CD4-positive, alpha-beta T cell treated with Interleukin-15 for 1 hour (primary cell): ENCODE results near the gene ACSF3.

Experiments
- DNase-seq: peaks from one replicate; pipeline ENCODE4 v3.0.0-alpha.2; 2020

Gene ACSF3

DNA sequence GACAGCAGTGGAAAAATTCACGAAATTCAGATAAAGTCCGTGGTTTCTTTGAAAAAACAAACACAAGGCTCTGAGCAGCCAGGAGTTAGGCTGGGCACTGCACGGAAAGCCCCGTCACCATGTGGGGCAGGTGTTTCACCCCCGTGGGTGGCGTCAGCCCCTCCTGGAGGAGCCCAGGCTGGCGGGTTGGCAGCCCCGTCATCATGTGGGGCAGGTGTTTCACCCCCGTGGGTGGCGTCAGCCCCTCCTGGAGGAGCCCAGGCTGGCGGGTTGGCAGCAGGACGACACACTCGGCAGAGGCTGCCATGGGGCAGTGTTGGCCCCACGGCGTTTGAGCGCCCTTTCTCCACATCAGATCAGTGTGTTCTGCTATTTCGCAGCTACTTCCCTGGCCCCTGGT is 38.1 kb downstream of the ACSF3 start:
- no peak for DNase-seq

DNA sequence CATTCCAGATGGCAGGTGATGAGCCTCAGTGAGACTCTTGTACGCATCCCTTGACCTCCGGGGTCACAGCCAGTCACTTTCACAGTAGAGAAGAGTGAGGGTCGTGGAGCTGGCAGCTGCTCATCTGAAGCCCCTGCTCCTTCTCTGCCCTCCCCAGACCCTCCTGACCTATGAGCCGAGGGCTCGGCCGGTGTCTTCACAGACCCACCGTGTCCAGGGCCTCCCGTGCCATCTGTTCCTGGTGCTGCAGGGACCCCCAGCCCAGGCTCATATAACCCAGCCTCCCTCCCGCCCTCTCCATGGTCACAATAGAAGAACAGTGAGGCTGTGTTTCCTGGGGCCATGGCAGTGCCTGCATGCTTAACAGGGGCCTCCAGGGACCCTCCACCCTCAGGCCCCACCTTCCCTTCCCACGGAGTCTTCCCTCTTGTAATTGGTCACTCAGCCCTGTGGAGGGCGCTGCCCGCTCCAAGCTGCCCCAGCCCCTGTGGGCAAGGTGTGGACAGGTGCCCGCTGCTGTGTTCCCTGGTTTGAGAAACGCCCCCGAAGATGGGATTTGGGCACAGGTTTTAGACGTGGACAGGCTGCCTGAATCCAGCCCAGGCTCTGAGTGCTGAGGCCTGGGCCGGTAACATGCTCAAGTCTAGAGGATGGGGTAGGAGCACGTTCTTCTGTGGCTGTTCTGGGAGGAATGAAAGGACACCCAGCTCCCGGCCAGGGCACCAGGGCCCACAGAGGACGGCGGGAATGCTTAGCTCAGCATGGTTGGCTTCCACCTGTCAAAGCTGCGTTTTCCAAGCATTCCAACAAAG is 38.7 kb downstream of the ACSF3 start:
- no peak for DNase-seq

DNA sequence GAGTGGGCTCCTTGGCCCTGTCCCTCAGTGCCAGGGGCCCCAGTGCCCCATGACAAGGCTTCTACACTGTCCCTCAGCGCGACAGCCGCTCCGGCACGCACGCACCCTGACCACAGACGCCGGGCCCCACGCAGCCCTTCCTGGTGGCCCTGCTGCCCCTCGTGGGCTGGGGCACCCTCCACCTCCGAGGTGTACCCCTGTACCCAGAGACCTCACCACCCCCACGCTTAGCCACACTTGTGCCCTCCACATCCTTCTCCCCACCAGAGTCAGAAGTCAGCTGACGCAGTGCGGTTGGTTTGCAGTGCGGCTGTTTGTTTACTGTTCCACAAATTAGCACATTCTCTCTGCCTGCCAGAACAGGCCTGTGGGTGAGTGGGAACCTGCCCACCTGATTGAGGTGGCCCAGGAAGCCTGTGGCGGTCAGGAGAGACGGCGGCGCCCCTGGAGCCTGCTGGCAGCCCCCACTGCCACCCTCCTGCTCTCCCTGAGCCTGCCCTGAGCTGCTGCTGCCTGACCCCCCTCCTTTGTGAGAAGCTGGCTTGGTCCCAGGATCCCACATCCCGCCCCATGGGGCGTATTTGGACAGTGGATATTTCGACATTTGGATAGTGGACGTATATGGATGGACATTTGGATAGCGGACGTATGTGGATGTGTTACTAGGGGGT is 39.9 kb downstream of the ACSF3 start:
- DNase-seq: no peak

DNA sequence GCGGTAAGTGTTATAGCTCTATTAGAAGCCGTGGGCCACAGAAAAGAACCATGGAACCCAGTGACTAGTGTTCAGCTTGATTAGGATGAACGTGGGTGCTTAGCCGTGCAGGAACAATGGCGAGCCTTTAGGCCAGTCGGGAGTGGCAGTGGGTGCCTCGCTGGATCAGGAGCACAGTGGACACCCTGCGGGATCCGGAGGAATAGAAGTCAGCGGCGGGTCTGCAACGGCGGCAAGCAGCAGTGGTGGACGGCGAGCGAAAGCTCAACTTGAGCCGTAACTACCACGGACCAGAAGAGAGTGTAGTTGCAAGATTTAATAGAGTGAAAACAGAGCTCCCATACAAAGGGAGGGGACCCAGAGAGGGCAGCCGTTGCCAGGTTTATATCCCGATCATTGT is 40.6 kb downstream of the ACSF3 start:
- DNase-seq: no peak

DNA sequence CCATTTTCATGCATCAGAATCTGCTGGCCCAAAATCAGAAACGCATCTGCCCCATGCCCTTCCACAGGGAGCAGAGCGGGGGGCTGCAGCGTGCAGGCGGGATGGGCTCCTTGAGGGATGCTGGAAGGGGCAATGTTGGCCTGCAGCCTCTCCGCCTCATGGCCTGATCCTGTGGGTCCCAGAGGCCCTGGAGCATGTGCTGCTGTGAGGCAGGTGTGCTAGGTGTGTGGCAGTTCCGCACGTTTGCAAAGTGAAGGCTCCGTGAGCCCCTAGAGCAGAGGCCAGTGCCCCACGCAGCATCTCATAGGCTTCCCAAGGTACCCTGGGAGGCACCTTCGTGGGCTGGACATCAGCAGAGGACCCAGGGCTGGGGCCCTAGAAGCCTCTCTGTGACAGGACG is 41.5 kb downstream of the ACSF3 start:
- no peak for DNase-seq

DNA sequence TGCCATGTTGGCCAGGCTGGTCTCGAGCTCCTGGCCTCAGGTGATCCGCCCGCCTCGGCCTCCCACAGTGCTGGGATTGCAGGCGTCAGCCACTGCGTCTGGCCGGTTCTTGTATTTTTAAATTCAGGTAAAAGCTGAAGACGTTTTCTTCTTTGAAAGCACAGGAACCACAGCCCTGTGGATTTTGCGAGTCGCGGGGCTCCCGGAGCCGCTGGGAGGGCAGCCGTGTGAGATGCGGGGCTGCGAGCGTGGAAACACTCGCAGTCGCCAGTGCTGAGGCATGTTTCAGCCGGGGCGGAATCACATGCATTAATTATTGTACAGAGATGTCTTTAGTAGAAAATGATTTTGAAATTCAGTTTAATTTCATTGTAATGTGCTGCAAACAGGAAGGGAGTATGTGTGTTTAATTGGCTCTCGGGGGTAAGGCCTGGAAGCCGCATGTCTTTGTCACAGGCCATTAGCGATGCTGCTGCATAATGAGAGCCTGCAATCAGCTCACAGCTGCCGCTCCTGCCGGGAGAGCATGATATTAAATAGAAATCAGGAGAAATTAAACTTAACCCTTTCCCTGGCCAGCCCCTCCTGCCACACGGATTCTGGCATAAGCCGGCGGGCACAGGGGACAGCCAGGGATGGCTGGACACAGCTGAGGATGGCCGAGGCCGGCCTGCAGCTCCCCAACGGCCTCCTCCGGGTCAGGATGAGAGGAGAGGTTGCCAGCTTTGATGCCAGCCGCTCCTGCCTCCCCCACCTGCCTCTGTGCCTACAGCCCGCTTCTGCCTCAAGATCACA is 42.5 kb downstream of the ACSF3 start:
- no peak for DNase-seq

DNA sequence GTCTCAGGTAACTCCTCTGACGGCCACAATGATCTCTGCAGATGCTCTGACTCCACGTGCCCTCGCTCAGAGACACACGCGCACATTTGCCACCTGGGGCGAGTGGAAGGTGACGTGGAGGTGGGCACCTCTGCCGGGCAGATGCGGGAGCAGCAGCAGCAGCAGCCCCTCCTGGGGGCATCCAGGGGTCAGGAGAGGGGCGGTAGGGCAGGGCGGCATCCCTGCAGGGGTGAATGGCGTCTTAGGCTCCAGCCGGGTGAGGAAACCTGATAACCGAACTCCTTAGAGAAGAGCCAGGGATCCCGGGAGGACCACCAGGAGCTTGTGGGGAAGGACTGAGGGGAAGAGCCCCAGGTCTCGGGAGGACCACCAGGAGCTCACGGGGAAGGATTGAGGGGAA is 43.3 kb downstream of the ACSF3 start:
- DNase-seq: no peak

DNA sequence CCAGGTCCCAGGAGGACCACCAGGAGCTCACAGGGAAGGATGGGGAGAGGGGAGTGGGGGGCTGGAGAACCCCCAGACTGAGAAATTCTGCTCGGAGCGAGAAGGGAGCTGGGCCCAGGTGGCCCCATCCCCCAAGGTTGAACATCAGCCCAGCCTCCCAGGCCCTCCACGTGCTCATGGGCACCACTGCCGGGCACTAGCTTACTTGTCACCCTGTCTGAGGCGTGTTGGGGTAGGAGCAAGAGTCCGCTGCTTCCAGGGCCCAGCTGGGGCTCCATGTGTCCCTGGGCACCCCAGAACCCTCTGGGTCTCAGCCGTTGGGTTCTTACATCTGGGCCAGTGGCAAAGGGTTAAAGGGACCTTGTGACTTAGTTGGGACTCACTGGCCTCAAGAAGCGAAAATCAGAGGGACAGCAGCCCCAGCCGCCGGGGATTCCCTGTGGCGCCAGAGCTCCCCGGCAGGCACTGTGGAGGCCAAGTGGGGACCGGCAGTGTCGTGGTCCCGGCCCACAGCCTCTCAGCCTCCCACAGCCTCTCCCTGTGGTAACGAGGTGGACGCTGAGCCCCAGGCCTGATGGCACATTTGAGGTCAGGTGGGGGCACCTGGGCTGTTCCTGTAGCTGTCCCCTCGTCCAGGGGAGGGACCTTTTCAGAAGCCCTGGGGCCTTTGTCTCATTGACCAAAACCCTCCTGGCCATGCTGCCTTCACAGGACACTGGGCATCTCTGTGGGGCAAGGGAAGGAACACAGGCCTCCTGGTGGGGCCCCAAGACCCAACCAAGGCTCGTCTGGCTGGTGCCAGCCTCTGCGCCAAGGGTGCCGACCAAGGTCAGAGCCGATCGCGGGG is 44.2 kb downstream of the ACSF3 start:
- no peak for DNase-seq

DNA sequence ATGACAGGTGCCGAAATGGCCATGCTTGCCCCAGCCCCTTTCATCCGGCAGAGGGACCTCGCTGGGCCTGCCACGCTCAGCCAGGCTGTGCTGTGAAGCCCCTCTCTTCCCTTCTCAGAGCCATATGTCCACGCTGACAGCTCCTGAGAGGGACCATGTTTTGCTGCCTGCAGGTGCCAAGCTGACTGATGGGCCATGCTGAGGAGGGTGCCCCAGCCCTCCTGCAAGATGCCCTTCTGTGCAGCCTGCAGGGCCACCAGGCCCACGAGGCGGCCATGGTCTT is 44.8 kb downstream of the ACSF3 start:
- DNase-seq: no peak

DNA sequence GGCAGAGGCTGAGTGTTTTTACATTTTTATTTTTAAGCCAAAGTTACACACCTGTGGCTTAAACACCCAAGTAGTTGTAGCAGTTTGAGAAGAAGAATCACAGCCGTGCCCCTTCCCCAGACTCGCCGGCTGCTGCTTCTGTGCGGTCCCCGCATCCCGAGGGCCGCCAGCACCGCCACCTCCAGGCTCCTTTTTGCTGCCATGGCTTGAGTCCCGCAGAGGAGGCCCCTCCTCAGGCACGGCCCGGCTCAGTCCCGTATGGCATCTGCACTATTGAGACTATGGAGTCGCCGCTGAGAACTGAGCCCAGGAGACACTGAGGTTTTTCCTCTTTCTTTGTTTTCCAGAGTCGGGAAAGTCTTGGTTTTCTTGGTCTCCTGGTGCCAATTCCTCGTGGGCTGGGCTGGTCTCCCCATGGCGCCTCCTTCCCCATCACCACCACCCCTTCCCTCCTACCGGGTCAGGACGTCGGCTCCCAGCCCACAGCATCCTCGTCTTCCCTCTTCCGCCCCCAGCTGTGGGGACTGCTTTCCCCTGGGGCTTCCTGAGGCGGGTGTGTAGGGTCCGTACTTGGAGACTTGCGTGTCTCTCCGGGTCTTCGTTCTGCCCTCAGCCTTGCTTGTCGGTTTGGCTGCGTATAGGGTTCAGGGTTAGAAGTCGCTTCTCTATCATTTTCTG is 45.3 kb downstream of the ACSF3 start:
- DNase-seq: no peak

DNA sequence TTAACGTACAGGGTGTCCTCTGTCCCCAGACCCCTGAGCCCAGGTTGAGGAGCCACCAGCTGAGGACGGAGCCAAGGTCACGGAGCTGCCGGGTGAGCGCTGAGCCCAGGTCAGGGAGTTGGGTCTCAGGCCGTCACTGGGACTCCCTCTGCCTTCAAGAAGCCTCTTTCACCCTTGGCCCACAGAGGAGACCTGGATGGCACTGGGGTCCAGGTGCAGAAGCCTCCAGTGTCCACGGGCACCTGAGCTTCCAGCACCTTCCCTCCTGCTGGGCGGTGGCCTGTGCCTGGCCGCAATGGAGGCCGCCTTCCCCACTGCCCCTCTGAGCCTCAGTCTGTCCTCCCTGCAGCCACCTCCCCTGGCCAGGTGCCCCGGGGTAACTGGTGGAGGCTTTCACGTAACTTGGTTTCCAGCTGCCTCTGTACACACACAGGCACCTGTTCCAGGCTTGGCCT is 46.3 kb downstream of the ACSF3 start:
- DNase-seq: no peak

DNA sequence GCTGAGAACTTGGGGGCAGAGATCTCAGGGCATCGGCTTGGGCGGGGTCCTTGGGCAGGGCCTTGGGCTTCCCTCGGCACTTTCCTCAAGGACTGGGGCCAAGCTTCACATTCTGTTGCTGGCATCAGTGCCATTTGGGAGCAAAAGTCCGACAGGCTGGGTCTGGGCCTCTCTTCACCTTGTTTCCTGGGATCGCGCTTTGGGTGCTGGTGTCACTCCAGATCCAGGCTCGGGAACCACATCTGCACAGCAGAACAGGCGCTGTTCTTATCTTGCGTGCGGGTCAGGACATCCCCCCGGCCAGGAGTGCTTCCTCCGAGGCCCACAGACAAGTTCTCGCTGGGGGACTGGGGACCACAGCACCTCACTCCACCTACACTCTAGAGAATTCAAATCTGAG is 46.7 kb downstream of the ACSF3 start:
- DNase-seq: no peak

DNA sequence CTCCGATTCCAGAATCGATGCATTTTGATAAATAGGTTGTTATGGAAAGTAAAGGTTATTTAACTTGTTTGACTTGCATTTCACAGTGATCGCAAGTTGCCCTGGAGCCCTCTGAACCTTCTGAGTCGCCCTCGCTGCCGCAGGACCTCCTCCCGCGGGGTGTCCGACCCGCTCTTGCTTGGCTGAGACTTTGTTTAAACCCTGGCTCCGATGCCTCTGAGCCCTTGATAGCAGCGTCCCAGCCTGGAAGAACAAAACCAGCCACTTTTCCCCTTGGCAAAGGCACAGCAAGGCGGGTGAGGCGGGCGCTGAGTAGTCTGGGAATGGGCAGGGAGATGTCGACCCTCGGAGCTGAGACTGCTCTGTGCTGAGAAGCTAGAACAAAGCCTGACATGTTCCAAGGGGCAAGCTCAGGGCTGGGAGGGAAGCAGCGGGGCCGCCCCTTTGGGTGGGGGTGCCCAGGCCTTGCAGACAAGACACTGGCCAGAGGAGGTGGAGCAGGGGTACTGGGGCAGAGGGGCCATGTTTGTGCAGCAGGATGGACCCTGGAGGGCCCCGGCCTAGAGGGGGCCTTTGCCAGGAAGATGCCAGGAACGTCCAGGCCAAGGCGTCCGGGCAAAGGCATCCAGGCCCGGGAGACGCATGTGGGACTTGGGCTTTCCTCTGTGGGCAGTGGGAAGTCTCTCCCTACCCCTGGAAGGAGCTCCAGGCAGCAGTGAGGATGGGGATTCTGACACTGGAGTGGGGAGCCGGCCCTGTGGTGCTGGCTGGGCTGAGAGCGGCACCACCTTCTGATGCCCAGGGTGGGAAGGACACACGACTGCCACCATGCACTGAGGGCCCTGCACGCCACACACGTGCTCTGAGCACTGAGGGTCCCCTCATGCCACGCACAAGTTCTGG is 47.6 kb downstream of the ACSF3 start:
- no peak for DNase-seq

DNA sequence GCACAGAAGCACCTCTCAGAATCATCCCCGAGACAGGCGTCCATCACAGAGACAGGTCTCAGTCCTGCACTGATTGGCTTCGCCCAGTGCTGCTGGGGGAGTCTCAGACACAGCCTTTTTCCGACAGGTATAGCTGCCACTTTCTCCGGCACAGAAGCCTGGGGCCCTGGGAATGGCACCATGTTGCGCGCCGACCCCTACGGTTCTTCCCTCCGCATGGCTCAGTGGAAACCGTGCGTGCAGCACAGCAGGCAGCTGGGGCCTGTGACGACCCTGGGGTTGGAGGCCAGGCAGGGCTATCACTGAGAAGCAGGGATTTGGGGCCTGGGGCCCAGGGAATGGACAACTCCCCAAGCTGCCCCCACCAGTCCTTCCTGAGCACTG is 48.2 kb downstream of the ACSF3 start:
- DNase-seq: no peak

DNA sequence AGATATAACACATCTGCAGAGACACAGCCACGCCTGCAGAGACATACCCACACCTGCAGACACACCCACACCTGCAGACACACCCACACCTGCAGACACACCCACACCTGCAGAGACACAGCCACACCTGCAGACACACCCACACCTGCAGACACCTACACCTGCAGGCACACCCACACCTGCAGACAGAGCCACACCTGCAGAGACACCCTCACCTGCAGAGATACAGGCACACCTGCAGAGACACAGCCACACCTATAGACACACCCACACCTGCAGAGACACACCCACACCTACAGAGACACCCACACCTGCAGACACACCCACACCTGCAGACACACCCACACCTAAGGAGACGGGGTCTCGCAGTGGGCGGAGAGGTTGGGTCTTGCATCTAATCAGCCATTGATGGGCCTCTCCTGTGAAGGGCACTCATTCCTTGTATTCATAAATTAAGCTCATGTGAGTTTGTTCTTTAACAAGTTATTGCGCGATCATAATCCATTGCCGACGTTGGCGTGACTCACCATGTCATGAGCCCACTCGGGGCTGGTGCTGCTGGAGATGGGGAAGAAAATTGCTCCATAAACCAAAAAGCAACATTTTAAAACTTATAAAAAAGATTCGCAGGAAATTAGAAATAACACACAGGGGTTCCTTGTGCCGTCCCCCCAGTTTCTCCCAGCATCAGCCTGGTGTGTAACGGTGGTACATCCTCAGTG is 49.0 kb downstream of the ACSF3 start:
- DNase-seq: no peak

DNA sequence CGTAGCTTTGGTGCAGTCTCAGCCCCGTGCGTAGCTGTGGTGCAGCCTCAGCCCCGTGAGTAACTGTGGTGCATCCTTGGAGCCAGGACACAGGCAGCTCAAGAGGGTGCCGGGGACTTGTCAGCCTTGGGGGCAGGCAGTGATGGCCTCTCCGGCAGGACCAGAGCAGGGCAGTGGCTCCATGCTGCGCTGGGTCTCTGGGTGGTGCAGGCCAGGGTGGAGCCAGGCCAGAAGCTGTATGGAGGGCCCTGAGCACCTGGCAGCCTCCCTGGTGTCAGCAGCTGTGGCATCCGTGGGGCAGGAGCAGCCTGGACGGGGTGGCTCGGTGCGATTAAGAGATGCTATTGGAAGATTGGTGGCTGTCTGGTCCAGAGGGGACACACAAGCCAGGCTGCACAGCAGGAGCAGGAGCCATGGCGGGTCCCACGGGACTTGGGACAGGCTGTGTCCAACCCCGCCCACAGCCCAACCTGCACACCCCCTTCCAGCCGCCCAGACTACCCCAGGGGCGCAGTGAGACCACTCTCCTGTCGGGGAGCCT is 49.6 kb downstream of the ACSF3 start:
- DNase-seq: no peak

DNA sequence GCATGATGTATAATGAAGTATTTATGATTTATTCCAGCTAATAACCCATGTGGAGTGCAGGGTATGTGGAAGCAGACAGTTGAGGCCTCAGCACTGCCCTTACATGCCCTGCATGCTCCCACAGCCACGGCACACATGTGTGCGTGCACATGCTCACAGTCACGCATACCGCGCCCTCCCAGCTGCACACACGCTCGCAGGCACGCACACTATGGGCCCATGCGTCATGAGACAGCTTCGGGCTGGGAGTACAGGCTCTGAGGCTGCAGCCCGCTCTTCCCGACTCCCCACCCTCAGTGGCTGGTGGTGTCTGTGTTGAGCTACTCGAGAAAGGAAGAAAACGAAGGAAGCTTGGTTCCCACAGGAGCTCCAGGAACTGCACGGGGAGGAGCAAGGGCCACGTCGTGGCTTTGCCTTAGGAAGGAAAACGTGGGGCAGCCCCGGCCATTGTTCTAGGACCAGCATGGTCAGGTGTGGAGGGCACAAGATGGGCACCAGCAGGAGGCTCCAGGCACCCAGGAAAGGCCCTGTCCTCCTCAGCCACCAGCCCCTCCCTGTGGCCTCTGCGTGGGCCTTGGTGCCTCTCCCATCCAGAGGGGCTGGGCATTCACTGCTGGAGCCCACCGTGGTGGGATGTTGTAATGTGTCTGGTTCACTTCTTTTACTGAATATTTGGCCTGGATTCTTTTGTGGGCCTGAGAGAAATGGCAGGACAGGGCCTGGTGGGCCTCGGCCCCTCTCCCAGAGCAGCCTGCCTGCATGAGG is 50.4 kb downstream of the ACSF3 start:
- no peak for DNase-seq

DNA sequence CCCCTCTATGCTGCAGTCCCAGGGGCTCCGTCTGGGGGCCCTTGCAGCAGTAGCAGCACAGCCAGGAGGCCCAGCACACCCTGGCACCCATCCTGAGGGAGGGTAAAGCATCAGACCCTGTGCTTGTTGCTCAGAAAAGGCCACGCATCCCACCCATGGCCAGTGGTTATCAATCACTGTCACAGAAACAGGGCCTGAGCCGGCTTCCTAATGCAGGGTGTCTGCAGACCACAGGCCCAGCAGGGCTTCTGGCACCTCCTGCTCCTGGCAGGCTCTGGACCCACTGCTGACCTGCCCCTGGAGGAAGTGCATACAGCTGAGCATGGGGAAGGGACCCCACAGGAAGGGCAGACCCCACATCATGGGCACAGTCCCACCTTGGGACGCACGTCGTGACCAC is 51.0 kb downstream of the ACSF3 start:
- DNase-seq: no peak

DNA sequence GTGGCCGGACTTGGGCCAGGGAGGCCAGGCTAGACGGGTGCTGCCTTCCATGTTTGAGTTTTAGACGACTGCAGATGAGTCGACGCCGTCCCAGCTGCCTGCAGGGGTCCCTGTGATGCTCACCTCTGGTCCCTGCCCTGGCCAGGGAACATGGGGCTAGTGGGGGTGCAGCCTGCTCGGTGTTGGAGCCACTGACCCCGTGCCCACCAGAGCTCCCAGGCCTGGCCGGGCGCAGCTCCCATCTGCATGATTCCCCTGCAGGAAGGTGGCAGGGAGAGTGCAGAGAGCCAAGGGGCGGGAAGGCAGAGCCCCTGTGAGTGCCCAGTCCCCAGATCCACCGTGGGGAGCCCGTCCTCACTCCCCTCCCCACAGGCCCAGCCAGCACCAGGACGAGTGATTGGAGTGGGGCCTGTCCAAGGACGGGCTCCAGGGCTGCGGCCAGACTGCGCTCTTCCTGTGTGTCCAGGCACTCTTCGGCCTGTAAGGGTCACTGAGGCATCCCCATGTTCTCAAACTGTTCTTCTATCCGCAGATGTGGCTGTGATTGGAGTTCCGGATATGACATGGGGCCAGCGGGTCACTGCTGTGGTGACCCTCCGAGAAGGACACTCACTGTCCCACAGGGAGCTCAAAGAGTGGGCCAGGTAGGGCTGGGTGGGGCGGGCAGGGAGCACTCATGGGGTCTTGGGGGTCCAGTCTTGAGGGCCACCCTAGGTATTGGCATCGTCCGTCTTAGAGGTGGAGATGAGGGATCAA is 51.9 kb downstream of the ACSF3 start:
- DNase-seq: no peak
